GM18861 (cell line): ENCODE results near the gene PGC.

Experiments used
- ATAC-seq: cut with Tn5 transposase; IDR thresholded peaks from one replicate; pipeline ENCODE4 v1.9.1; 2021; ENCODE audit not compliant: unreplicated experiment

Gene PGC

DNA sequence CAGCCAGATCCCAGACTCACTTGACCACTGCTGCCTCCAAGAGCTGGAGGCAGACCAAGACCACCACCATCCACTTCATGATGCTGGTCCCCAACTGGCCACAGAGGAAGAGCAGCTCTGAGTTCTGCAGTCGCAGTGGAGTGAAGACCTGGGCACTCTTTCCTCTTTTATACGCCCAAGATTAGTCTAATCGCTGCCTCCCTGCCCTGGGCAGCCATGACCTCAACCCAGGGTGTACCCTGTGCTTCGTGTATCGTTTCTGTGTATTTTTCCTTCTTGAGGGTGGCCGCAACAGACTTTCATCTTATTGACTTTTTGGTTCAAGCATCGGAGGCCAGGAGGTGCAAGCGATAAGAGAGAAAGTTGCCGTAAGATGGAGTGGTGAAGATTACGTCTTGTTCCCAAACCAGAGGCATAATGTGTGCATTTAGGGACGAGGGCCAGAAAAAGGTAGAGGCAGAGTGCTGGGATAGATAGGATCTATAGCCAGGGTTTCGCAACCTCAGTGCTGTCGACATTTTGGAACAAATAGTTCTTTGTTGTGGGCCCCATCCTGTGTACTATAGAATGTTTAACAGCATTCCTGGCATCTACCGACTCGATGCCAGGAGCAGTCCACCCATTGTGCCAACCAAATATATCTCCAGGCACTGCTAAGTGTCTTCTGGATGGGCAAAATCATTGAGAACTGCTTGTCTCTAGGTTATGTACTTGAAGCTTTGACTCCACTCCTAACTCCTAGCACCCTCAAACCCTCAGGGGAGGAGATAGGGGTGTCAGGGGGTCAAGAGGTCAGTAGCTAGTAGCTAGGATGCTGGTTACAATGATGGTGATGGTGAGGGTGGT, at the start of gene PGC:
Gene PGC (minus strand): TSS at position 142 of the 846 bp plus-strand sequence. CDS start 63 bp downstream, at position 79.
- no peak for ATAC-seq

DNA sequence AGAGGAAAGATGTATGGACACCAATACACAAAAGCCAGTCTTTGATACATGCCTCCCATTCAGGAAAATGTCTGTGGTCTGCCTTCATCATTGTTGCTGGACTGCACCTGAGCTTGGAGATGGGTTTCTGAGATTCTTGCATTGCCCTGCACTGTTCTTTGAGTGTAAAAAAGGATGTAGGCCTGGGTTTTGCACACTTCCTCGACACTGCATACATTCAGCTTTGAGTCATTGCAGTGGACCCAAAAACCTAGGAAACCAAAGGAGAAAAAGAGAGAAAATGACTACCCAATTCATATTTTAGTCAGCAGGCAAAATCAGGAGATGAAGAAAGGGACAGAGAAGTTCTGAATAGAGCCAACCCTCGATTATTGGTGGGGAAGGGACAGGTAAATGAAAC, 49.3 kb upstream of the PGC start:
- no peak for ATAC-seq

DNA sequence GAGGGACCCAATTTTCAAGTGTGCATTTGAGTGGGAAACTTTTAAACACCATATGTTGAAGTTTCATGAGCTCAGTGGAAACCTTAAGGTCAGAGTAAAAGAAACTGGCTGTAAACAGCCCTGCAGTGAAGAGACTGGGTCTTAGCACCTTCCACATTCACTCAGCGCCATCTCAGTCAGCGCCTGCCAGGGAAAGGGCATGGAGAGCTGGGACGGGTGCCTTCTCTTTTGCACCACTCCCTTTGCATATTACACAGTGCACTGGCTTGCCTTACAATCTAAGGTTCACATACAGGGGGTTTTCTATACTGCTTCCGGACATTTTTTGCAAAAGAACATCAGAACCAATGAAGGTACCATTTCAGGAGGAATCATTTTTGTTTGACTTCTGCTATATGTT, 44.8 kb upstream of the PGC start:
- ATAC-seq = no peak

DNA sequence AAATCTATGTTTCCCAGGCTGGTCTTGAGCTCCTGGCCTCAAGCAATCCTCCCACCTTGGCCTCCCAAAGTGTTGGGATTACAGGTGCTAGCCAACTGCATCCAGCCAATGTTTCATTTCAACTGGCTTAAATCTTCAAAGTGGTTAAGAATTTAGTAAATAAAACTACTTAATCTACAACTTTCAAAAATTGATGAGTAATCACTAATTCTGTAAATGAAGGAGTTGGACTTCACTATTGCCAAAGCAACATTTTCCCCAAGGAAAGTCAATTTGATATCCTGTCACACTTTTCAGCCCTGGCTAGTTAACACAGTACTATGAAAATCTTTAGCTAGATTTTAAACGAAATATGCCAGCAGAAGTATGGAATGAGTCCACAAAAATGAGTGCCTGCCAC, 44.1 kb upstream of the PGC start:
- no peak for ATAC-seq

DNA sequence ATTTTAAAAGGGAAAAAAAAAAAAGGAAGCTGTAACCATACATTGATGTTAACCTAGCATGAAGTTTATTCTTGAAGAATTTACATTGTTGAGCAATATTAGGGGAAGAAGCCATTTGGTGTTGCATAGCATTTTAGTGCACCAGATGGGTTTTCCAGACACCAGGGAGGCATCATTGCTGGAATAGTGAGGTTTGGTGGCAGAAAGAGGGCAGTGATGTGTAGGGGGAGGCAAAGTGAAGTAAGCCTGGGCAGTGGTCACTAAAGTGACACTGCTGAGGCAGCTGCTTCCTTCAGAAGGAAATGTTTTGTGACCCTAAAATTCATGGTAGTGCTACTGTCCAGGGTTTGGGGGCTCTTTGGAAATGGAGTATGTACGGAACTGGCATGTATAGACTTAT, 42.8 kb upstream of the PGC start:
- ATAC-seq = no peak

DNA sequence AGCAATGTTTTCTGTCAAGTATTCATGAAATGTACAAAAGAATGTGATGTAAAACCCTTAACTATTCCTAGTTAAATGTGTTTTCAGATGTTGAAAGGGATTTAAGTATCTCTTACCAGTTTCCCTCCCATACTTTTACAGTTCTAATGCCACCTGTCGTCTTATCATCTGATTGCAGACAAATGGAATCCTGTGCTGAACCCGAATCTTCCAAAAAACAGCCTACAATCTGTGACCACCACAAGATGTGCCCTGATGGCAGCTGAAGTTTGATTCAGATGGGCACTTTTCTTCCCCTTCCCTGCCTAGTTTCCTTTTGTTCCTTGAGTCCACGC, 42.2 kb upstream of the PGC start:
- ATAC-seq = no peak

DNA sequence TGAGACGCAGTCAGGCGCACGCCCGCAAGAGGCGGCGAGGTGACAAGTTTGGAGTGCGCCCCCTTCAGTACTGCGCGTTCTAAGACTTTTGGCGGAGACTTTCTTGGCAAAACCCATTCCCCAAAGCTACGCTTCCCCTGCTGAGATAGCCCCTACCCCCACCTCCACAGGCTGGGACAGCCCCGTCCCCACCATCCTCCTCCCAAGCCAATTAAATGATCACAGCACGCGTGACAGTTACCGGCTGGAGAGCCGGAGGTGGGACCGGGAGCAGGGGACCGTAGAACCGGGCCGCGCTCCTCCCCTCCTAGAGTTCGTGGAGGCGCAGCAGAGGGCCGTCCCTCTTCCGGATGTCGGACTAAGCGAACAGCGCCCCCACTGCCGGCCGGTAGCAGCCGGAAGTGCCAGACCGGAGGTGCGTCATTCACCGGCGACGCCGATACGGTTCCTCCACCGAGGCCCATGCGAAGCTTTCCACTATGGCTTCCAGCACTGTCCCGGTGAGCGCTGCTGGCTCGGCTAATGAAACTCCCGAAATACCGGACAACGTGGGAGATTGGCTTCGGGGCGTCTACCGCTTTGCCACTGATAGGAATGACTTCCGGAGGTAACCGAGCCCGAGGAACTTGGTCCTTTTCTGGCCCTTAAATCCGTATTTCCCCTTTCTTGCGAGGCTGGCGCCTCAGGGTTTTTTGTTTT, 40.2 kb upstream of the PGC start, which contains the start of gene TOMM6:
Gene TOMM6 (plus strand): TSS at position 476 of the 699 bp plus-strand sequence. CDS start 4 bp downstream, at position 480.
- peak; percentile 65 for ATAC-seq

DNA sequence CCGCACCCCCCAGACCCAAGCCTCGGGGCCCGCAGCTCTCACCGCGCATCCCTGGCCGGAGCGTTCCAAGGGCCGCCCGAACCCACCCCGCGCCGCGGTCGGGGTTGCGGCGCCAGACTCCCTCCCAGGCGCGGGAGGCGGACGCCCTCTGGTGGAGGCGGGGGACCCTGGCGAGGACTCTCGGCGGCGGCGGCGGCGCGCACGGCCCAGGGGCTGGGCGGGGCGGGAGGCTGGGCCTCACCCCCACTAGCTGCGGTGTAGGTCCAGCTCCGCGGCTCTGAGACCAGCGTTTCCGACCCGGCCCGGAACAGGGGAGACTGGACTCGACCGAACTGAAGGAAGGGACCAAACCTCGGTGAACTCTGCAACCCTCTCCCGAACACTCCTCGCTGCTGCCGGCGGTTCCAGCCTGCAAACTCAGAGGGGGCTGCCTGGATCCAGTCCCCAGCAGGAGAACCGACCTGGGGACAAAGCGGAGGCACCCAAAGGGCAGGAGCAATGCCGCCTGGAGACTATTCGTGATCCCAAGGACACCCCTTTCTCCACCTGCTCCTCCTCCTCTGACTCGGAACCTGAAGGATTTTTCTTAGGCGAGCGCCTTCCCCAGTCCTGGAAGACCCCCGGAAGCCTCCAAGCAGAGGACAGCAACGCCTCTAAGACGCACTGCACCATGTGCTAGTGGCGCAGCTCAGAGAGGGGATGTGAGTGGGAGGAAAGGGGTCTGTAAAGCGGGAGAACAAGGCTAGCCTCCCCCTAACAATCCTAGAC, 39.4 kb upstream of the PGC start:
- ATAC-seq = peak; percentile 36

DNA sequence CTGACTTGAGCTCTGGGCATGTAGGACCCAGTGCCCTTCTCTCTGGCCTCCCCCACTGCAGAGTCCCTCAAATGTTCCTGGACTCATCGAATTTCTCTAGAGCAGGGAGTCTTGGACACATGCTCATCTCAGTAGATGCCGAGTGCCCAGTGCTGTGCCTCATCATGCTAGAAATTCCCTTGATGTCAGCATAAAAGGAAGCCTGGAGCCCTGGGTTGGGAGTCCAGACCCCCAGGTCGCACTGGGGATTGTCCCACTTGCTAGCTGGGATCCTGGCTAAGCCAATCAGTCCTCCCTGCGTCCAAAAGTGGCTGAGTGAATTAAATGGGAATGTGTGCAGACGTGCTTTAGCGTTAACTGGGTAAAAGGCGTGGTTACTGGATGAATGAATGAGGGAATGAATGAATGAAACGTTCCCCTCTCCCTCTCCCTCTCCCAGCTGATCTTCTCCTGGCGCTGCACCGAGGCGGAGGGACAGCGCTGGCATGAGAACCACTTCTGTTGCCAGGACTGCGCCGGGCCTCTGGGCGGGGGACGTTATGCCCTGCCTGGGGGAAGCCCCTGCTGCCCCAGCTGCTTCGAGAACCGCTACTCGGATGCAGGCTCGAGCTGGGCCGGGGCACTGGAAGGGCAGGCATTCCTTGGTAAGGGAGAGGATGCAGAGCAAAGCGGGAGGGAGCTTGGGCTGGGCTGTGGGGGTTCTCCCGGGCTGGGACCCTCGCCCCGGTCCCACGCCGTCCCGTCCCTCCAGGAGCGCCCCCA, 38.7 kb upstream of the PGC start:
- no peak for ATAC-seq

DNA sequence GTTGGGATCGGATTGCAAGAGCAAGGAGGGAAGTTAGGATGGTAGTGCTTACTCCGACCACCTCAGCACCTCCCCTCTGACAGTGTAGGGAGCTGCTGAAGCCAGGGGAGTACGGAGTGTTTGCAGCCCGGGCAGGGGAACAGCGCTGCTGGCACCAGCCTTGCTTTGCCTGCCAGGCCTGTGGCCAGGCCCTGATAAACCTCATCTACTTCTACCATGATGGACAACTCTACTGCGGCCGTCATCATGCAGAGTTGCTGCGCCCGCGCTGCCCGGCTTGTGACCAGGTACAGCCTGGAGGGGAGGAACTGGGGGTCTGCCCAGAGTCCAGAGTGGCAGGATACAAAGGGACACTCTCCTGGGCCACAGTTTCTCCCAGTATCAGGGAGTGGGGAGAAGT, 38.1 kb upstream of the PGC start:
- ATAC-seq = no peak

DNA sequence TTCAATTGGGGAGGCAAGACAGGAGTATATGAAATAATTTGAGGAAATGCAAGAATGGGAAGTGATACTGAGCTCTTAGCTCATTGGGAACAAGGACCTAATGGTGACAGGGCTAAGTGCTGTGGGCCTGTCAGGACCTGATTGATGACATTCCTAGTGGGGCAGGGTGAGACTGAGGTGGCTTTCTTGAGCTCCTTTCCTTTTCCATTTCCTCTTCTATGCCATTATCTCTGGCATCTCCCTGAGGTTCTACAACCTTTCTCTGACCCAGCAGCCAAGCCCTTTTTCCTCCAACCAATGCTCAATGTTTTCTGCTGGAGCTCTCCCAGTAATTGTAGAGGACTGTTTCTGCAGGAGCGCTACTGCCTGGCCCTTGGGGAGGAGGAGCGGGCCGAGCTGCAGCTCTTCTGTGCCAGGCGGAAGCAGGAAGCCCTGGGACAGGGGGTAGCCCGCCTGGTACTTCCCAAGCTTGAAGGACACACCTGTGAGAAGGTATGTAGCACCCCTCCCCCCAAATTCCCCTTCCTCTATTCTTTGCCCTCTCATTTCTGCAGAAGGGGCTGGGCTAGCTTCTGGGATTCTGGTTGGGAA, 37.5 kb upstream of the PGC start:
- no peak for ATAC-seq

DNA sequence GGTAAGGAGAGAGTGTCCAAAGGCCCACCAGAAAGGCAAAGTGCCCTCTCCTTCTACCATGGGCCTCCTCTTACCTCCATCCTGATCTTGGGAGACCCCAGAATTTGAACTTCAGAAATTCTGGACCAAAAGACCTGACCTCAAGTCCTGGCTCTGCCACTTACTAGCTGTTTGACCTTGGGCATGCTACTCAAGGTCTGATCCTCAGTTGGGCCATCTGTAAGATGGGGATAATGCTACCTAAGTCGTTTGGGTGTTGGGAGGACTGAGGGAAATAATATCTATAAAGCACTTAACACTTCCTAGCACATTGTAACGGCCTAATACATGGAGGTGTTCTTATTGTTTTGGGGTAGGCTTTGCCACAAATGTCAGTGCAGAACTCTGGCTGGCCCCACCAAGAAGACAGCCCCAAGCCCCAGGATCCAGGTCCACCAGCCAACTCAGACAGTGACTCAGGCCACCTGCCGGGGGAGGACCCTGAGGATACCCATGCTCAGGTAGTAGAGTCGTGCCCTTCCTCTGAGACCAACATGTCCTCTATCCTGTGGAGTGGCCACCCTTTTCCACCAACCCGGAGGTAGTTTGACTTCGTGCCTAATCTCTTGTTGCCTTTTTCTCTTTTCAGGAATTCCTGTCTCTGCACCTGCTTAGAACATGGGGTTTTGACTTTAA, 36.0 kb upstream of the PGC start:
- ATAC-seq = no peak

DNA sequence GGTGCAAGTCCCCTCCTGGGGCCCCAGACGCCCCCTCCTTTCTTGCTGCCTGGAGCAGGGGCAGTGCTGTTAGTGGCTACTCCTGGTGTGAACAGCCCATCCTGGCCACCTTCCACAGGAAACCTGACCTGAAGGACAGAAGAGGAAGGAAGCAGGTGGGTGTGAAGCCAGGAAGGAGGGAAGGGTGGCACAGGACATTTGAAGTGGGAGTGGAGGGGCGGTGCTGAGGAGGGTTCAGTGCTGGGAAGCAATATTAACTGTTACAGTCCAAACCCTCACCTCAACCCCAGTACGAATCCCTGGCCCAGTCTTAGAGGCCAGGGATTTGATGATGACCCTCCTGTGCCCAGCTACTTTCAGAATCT, 34.2 kb upstream of the PGC start:
- ATAC-seq = no peak

DNA sequence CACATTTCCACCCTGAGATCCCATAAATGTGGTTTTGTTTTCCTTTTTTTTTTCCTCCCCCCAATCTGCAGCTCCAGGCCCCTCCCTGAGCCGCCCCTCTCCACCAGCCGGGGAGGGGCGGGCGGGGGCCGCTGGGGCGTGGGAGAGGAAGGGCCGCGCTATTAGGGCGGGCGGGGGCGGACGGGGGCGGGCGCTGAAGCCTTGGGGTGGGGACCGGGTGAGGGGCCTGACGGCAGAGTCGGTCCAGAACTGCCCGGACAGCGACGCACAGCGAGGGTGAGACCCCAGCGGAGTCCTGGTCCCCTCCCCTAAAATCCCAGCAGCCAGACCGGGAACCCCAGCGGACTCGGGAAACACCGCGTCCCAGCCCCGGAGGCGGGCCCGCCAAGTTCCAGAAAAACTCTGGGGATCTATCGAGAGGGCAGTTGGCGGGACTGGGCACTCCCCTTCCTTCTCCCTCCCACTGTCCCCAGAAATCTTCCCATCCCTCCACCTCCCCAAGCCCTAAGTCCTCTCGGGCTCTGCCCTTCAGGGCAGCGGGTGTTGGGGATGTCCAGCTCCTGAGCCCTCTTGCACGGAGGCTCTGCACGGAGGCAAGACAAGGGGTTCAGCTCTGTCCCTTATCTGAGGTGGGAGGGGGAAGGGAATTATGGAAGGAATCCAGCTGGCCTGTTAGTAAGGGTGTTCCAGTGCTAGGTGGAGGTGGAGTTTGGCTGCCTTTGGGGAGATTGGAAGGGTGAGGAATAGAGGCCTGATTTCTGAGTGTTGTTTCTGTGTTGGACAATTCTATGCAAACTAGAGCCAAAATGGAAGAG, 33.6 kb upstream of the PGC start, which contains the start of gene PRICKLE4:
Gene PRICKLE4 (plus strand): TSS at position 232 of the 815 bp plus-strand sequence. CDS start 2,692 bp downstream, outside the sequence.
- no peak for ATAC-seq

DNA sequence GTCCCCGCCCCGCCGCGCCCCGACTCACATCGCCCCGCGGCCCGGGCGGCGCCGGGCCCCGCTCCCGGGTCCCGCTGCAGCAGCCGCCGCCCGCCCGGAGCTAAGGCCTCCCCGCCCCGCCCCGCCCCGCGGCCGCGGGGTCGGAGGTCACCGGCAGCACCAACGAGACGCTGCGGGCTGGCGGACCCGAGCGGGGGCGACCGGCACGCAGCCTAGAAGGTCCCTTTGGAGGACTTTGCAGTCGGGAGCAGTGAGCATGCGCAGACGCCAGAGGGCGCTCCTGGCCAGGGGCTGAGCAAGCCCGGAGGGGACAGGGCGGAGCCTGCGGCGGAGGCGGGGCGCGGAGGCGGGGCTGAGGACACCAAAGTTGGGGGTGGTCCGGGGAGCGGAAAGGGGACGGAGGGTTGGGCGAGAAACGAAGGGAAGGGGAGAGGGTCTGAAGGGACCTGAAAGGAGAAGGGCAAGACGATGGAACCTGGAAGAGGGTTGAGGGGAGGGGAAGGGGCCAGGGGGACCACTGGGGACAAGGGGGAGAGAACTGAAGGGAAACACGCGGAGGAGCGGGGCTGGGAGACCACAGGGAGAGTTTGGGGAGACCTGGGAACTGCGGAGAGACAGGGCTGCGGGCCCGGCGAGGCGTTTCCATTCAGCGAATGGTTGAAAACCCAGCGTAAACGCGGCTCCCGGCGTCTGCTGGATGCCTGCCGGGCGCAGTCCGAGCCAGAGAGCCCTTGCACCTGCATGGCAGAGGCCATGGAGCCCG, 32.8 kb upstream of the PGC start, which contains the start of gene FRS3:
Gene FRS3 (minus strand): TSS at position 113 of the 763 bp plus-strand sequence. CDS start 2,913 bp downstream, outside the sequence.
- peak; percentile 93 for ATAC-seq

DNA sequence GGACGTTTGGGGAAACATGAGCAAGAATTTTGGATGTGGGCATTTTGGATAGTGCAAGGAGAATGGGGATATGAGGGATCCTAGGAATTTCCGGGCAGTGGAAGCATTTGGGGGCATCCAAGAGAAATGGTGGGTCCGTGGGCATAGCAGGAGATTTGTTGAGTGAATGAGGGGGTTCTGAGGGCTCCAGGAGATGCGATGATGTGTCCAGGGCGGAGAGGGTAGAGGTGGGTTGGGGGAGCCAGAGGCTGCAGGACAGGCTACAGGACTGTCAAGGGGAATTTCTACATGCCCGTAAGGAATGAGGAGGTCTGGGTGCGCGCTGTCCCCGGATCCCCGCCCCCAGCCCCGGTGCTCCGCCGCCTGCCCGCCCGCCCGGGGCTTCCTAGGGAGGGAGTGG, 32.1 kb upstream of the PGC start:
- peak; percentile 18 for ATAC-seq

DNA sequence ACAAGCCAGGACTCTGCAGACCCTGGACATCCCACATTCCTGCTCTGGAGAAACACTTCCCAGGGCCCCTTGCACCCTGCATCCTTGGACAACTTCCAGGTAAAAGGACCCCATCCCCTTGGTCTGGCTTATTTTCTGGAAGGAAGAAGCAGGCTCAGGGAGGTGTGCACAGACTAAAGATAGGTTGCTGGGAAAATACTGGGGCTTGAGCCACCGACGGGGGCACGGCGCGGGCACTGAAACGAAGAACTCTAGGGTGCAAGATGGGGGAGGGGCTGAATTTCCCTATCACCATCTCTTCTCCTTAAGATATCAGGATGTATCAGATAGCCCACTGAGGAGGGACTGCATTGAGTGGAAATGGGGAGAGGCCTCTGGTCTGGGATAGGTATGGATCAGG, 31.7 kb upstream of the PGC start:
- no peak for ATAC-seq
